ENCODE data around the gene NCAPG2. TPM values are rescaled to one million over a fixed set of nuclear protein-coding genes. Genes with fewer than 3 reads are reported as not detected.

The NCAPG2 gene
- total RNA-seq, 1 experiment from 2014 or later = 99.2 TPM

DNA sequence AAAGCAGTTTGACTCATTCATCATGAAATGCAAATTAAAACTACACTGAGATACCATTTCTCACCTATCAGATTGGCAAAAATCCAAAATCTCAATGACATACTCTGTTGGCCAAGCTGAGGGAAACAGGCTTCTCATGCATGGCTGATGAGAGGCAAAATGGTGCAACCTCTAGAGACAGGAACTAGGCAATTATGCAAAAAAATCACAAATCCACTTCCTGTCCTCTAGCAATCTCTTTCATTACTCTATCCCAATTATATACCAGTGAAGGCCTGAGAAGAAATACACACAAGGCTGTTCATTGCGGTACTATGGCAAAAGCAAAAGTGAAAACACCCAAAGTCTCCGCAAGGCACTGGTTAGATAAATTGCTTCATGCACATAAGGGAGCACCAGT is 91.1 kb downstream of the NCAPG2 start:
- peak overlapping the region; percentile 65 for H3K27ac Mint-ChIP-seq
- H3K9me3 Mint-ChIP-seq = 0 out of 2 replicates have a peak, but pooled peaks cover 2% of the 10 kb centered on the region
- CTCF ChIA-PET = interaction anchor here (1.4 kb wide), 1 partner anchor 87 kb away, joined by 5 read pairs; no protein-coding TSS in a partner anchor
- POLR2A ChIA-PET = no interaction called here
- TF ChIP-seq SMAD4 (CRISPR knock-in tag; IDR thresholded peaks at IDR 0.05) (no peak), ZMAT4 (CRISPR knock-in tag; IDR thresholded peaks at IDR 0.05) (no peak), KAT7 (CRISPR knock-in tag; IDR thresholded peaks at IDR 0.05; ENCODE audit: borderline replicate concordance) (no peak), ZNF219 (CRISPR knock-in tag; IDR thresholded peaks at IDR 0.05; ENCODE audit: borderline replicate concordance) (no peak), PRDM15 (CRISPR knock-in tag; IDR thresholded peaks at IDR 0.05) (no peak), RELA (CRISPR knock-in tag; IDR thresholded peaks at IDR 0.05; ENCODE audit: borderline replicate concordance) (no peak), FOXP1 (CRISPR knock-in tag; IDR thresholded peaks at IDR 0.05; ENCODE audit: borderline replicate concordance) (no peak), ETV6 (CRISPR knock-in tag; IDR thresholded peaks at IDR 0.05) (no peak), JUN (CRISPR knock-in tag; IDR thresholded peaks at IDR 0.05) (no peak), ZNF138 (CRISPR knock-in tag; conservative IDR thresholded peaks at IDR 0.05) (no peak), E2F5 (CRISPR knock-in tag; IDR thresholded peaks at IDR 0.05) (no peak)
- TF ChIP-seq, protein P1, sequence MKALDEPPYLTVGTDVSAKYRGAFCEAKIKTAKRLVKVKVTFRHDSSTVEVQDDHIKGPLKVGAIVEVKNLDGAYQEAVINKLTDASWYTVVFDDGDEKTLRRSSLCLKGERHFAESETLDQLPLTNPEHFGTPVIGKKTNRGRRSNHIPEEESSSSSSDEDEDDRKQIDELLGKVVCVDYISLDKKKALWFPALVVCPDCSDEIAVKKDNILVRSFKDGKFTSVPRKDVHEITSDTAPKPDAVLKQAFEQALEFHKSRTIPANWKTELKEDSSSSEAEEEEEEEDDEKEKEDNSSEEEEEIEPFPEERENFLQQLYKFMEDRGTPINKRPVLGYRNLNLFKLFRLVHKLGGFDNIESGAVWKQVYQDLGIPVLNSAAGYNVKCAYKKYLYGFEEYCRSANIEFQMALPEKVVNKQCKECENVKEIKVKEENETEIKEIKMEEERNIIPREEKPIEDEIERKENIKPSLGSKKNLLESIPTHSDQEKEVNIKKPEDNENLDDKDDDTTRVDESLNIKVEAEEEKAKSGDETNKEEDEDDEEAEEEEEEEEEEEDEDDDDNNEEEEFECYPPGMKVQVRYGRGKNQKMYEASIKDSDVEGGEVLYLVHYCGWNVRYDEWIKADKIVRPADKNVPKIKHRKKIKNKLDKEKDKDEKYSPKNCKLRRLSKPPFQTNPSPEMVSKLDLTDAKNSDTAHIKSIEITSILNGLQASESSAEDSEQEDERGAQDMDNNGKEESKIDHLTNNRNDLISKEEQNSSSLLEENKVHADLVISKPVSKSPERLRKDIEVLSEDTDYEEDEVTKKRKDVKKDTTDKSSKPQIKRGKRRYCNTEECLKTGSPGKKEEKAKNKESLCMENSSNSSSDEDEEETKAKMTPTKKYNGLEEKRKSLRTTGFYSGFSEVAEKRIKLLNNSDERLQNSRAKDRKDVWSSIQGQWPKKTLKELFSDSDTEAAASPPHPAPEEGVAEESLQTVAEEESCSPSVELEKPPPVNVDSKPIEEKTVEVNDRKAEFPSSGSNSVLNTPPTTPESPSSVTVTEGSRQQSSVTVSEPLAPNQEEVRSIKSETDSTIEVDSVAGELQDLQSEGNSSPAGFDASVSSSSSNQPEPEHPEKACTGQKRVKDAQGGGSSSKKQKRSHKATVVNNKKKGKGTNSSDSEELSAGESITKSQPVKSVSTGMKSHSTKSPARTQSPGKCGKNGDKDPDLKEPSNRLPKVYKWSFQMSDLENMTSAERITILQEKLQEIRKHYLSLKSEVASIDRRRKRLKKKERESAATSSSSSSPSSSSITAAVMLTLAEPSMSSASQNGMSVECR (CRISPR knock-in tag; IDR thresholded peaks at IDR 0.05; ENCODE audit: borderline replicate concordance) = no peak
- TF ChIP-seq, protein P2, sequence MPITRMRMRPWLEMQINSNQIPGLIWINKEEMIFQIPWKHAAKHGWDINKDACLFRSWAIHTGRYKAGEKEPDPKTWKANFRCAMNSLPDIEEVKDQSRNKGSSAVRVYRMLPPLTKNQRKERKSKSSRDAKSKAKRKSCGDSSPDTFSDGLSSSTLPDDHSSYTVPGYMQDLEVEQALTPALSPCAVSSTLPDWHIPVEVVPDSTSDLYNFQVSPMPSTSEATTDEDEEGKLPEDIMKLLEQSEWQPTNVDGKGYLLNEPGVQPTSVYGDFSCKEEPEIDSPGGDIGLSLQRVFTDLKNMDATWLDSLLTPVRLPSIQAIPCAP (CRISPR knock-in tag; IDR thresholded peaks at IDR 0.05) = no peak
- TF ChIP-seq, protein P3, sequence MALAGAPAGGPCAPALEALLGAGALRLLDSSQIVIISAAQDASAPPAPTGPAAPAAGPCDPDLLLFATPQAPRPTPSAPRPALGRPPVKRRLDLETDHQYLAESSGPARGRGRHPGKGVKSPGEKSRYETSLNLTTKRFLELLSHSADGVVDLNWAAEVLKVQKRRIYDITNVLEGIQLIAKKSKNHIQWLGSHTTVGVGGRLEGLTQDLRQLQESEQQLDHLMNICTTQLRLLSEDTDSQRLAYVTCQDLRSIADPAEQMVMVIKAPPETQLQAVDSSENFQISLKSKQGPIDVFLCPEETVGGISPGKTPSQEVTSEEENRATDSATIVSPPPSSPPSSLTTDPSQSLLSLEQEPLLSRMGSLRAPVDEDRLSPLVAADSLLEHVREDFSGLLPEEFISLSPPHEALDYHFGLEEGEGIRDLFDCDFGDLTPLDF (CRISPR knock-in tag; IDR thresholded peaks at IDR 0.05) = no peak
- TF ChIP-seq, protein P4, sequence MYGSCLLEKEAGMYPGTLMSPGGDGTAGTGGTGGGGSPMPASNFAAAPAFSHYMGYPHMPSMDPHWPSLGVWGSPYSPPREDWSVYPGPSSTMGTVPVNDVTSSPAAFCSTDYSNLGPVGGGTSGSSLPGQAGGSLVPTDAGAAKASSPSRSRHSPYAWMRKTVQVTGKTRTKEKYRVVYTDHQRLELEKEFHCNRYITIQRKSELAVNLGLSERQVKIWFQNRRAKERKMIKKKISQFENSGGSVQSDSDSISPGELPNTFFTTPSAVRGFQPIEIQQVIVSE (CRISPR knock-in tag; IDR thresholded peaks at IDR 0.05; ENCODE audit: borderline replicate concordance) = no peak
- H3K4me1 Mint-ChIP-seq = peaks cover 39% of the 10 kb centered on the region
- H3K36me3 Mint-ChIP-seq = peaks cover 7% of the 10 kb centered on the region
- H3K4me3 Mint-ChIP-seq = no peak overlapping the region
- no peak for ATAC-seq
- DNase-seq (ENCODE audit: low spot score) = no peak
- H3K27me3 Mint-ChIP-seq (ENCODE audit: low read depth) = no peaks in the 10 kb centered on the region

Data from WTC11 (cell line).